Astrocyte (in vitro differentiated cells and primary cell): Measurements from ENCODE around the gene FN3K. TPM values are rescaled to one million over a fixed set of nuclear protein-coding genes. Genes with fewer than 3 reads are reported as not detected.
"Not testable (repeated sequence)": the region's sequence is repeated elsewhere in the genome, so short reads cannot be mapped to it uniquely, and the experiment has no call there.

ENCODE experiments used
- DNase-seq: peaks from one replicate; pipeline ENCODE4 v3.0.0-alpha.2; 2010; ENCODE audit warnings: low read depth
- FAIRE-seq: peaks from 2 replicates; lab custom pipeline; 2011; peaks lifted over from hg19 to GRCh38; lab: Jason Lieb, UNC
- H2AFZ ChIP-seq: 2 replicates; pipeline ENCODE4 v1.6.0; 2012; ENCODE audit warnings: low read depth, low read length, inconsistent platforms
- H3K27ac ChIP-seq: 2 replicates; pipeline ENCODE4 v1.5.1; 2011; ENCODE audit warnings: low read depth, low read length, inconsistent platforms
- H3K27me3 ChIP-seq: 2 replicates; pipeline ENCODE4 v1.6.0; 2011; ENCODE audit warnings: low read length, inconsistent platforms; ENCODE audit not compliant: insufficient read depth
- H3K36me3 ChIP-seq: 2 replicates; pipeline ENCODE4 v1.5.1; 2011; ENCODE audit warnings: low read length, inconsistent platforms; ENCODE audit not compliant: insufficient read depth
- H3K4me1 ChIP-seq: 2 replicates; pipeline ENCODE4 v1.5.1; 2011; ENCODE audit warnings: low read length, inconsistent platforms; ENCODE audit not compliant: insufficient read depth
- H3K4me2 ChIP-seq: 2 replicates; pipeline ENCODE4 v1.6.0; 2012; ENCODE audit warnings: low read length, inconsistent platforms
- H3K4me3 ChIP-seq: 2 replicates; pipeline ENCODE4 v1.5.1; 2011; ENCODE audit warnings: low read depth, mild to moderate bottlenecking, low read length, inconsistent platforms; ENCODE audit not compliant: insufficient read depth
- H3K79me2 ChIP-seq: 2 replicates; pipeline ENCODE4 v1.6.0; 2012; ENCODE audit warnings: mild to moderate bottlenecking, low read length, inconsistent platforms; ENCODE audit not compliant: insufficient read depth
- H3K9ac ChIP-seq: 2 replicates; pipeline ENCODE4 v1.6.0; 2012; ENCODE audit warnings: mild to moderate bottlenecking, low read length, inconsistent platforms
- H3K9me3 ChIP-seq: 2 replicates; pipeline ENCODE4 v1.5.1; 2012; ENCODE audit warnings: low read depth, mild to moderate bottlenecking, low read length, inconsistent platforms; ENCODE audit not compliant: insufficient read depth
- H4K20me1 ChIP-seq: 2 replicates; pipeline ENCODE4 v1.6.0; 2012; ENCODE audit warnings: low read length, inconsistent platforms; ENCODE audit not compliant: insufficient read depth
- H3K27ac Mint-ChIP-seq: one replicate; pipeline ENCODE4 v1.8.0; 2021; ENCODE audit warnings: mild to moderate bottlenecking, mixed read lengths; ENCODE audit not compliant: unreplicated experiment
- H3K27me3 Mint-ChIP-seq: one replicate; pipeline ENCODE4 v1.8.0; 2021; ENCODE audit warnings: low read depth, mixed read lengths; ENCODE audit not compliant: unreplicated experiment
- H3K36me3 Mint-ChIP-seq: one replicate; pipeline ENCODE4 v1.8.0; 2021; ENCODE audit warnings: low read depth, mixed read lengths; ENCODE audit not compliant: unreplicated experiment
- H3K4me1 Mint-ChIP-seq: one replicate; pipeline ENCODE4 v1.8.0; 2021; ENCODE audit warnings: low read depth, mixed read lengths; ENCODE audit not compliant: unreplicated experiment
- H3K4me3 Mint-ChIP-seq: one replicate; pipeline ENCODE4 v1.8.0; 2021; ENCODE audit warnings: mild to moderate bottlenecking, moderate library complexity, mixed read lengths; ENCODE audit not compliant: unreplicated experiment
- H3K9me3 Mint-ChIP-seq: one replicate; pipeline ENCODE4 v1.8.0; 2021; ENCODE audit warnings: mild to moderate bottlenecking, mixed read lengths; ENCODE audit not compliant: unreplicated experiment
- EZH2 ChIP-seq: IDR thresholded peaks from 2 replicates; pipeline ENCODE4 v1.6.1; 2012; ENCODE audit warnings: mild to moderate bottlenecking, low read length, inconsistent platforms; ENCODE audit not compliant: insufficient read depth
- total RNA-seq: library from RNA; stranded (reverse); gene quantifications from 2 replicates; pipeline ENCODE4 v1.2.1, GENCODE V29; 2021
- TF ChIP-seq, protein P1 (sequence below): IDR thresholded peaks from 2 replicates; pipeline ENCODE4 v1.5.1; 2011; ENCODE audit warnings: low read depth, mild to moderate bottlenecking, inconsistent platforms, low read length, moderate library complexity; ENCODE audit not compliant: insufficient read depth

Gene FN3K
- total RNA-seq, 1 donor from 2014 or later = 4.1 TPM

GRCh38 chr17:82782657-82783207, 47.3 kb downstream of the FN3K start:
- H3K9me3 ChIP-seq = no peaks in the 10 kb centered on the region
- H3K27me3 ChIP-seq = no peaks in the 10 kb centered on the region
- H3K9me3 Mint-ChIP-seq = peaks cover 3% of the 10 kb centered on the region
- no peak for FAIRE-seq
- H3K4me3 ChIP-seq = no peak overlapping the region
- H3K4me3 Mint-ChIP-seq = no peak overlapping the region
- no peaks in the 10 kb centered on the region for H3K36me3 ChIP-seq
- TF ChIP-seq EZH2 = no peak
- TF ChIP-seq, protein P1, sequence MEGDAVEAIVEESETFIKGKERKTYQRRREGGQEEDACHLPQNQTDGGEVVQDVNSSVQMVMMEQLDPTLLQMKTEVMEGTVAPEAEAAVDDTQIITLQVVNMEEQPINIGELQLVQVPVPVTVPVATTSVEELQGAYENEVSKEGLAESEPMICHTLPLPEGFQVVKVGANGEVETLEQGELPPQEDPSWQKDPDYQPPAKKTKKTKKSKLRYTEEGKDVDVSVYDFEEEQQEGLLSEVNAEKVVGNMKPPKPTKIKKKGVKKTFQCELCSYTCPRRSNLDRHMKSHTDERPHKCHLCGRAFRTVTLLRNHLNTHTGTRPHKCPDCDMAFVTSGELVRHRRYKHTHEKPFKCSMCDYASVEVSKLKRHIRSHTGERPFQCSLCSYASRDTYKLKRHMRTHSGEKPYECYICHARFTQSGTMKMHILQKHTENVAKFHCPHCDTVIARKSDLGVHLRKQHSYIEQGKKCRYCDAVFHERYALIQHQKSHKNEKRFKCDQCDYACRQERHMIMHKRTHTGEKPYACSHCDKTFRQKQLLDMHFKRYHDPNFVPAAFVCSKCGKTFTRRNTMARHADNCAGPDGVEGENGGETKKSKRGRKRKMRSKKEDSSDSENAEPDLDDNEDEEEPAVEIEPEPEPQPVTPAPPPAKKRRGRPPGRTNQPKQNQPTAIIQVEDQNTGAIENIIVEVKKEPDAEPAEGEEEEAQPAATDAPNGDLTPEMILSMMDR = no peak
- H3K4me1 Mint-ChIP-seq = no peaks in the 10 kb centered on the region
- H3K4me2 ChIP-seq = no peak overlapping the region
- H3K4me1 ChIP-seq = peaks cover 4% of the 10 kb centered on the region
- peaks cover 7% of the 10 kb centered on the region for H3K36me3 Mint-ChIP-seq
- no peak overlapping the region for H3K27ac ChIP-seq
- H2AFZ ChIP-seq = no peak overlapping the region
- no peaks in the 10 kb centered on the region for H3K27me3 Mint-ChIP-seq
- H4K20me1 ChIP-seq = peaks cover 18% of the 10 kb centered on the region
- no peak for DNase-seq
- no peak overlapping the region for H3K9ac ChIP-seq
- H3K79me2 ChIP-seq = peaks cover 5% of the 10 kb centered on the region
- no peak overlapping the region for H3K27ac Mint-ChIP-seq

DNA sequence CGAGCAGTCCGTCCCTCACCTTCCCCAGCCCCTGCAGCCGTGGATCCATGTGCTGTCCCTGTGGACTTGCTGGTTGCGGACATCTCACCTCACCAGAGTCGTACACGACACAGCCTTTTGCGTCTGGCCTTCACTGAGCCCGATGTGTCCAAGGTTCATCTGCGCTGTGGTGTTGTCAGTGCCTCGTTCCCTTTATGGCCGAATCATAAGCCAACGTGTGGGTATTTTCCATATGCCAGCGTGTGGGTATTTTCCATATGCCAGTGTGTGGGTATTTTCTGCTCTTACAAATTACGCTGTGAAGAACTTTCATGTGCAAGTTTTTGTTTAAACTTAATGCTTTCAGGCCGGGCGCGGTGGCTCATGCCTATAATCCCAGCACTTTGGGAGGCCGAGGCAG, 48.1 kb downstream of the FN3K start:
- TF ChIP-seq, protein P1 = no peak
- TF ChIP-seq EZH2 = no peak
- H3K79me2 ChIP-seq = peaks cover 5% of the 10 kb centered on the region
- Mint-ChIP-seq H3K4me1 (no peaks in the 10 kb centered on the region), H3K36me3 (peaks cover 7% of the 10 kb centered on the region), H3K4me3 (no peak overlapping the region), H3K9me3 (peaks cover 3% of the 10 kb centered on the region), H3K27me3 (no peaks in the 10 kb centered on the region), H3K27ac (no peak overlapping the region)
- no peaks in the 10 kb centered on the region for H3K36me3 ChIP-seq
- H3K9ac ChIP-seq = no peak overlapping the region
- no peak overlapping the region for H3K4me2 ChIP-seq
- H3K4me1 ChIP-seq = peaks cover 4% of the 10 kb centered on the region
- FAIRE-seq (no peak), DNase-seq (no peak)
- no peak overlapping the region for H3K27ac ChIP-seq
- no peaks in the 10 kb centered on the region for H3K27me3 ChIP-seq
- no peaks in the 10 kb centered on the region for H3K9me3 ChIP-seq
- no peak overlapping the region for H3K4me3 ChIP-seq
- H4K20me1 ChIP-seq = peaks cover 18% of the 10 kb centered on the region
- no peak overlapping the region for H2AFZ ChIP-seq

- not testable (repeated sequence) for H3K27ac Mint-ChIP-seq, H3K4me1 Mint-ChIP-seq, H3K36me3 ChIP-seq, FAIRE-seq, H3K4me1 ChIP-seq, H3K9me3 Mint-ChIP-seq, H3K4me3 Mint-ChIP-seq, H3K27me3 Mint-ChIP-seq, H3K27me3 ChIP-seq, H2AFZ ChIP-seq, H3K4me3 ChIP-seq, H3K9ac ChIP-seq, H3K36me3 Mint-ChIP-seq, H3K9me3 ChIP-seq, H3K27ac ChIP-seq, H3K4me2 ChIP-seq, DNase-seq
- Histone ChIP-seq H3K79me2 (peaks cover 25% of the 10 kb centered on the region), H4K20me1 (peaks cover 26% of the 10 kb centered on the region)
Observed at GRCh38 chr17:82785581-82785980, 50.2 kb downstream of the FN3K start.
